ENCODE data around the gene RBM20.

The RBM20 gene

GRCh38 chr10:110755781-110756180, 111.6 kb downstream of the RBM20 start:
- Histone ChIP-seq H3K9ac (ENCODE audit: low read length) (no peak overlapping the region), H3K4me1 (ENCODE audit: low read length) (no peaks in the 10 kb centered on the region), H4K20me1 (ENCODE audit: insufficient read depth, low read length) (no peaks in the 10 kb centered on the region), H3K9me2 (replicated peaks; ENCODE audit: insufficient read depth, low read length) (no peaks in the 10 kb centered on the region), H3K27ac (ENCODE audit: low read length) (no peak overlapping the region), H3K9me3 (replicated peaks; ENCODE audit: insufficient read depth, low read length) (no peaks in the 10 kb centered on the region), H2AFZ (ENCODE audit: low read length) (no peak overlapping the region), H3K79me2 (ENCODE audit: low read length) (no peaks in the 10 kb centered on the region), H3K27me3 (replicated peaks; ENCODE audit: insufficient read depth, low read length) (no peaks in the 10 kb centered on the region), H3K36me3 (replicated peaks; ENCODE audit: insufficient read depth, low read length) (no peaks in the 10 kb centered on the region), H3K4me2 (ENCODE audit: low read depth, low read length) (no peak overlapping the region), H3F3A (ENCODE audit: insufficient read depth, low read length) (no peaks in the 10 kb centered on the region), H3K4me3 (ENCODE audit: low read length) (no peak overlapping the region)
- DNase-seq = no peak
- TF ChIP-seq CTCF (IDR thresholded peaks at IDR 0.05; ENCODE audit: low read length) (no peak), EZH2phosphoT487 (IDR thresholded peaks at IDR 0.05; ENCODE audit: low read length) (no peak), EZH2 (optimal IDR thresholded peaks at IDR 0.05; ENCODE audit: low read depth, low read length) (no peak)

GRCh38 chr10:110756876-110757275, 112.7 kb downstream of the RBM20 start:
- Histone ChIP-seq H3K27me3 (replicated peaks; ENCODE audit: insufficient read depth, low read length) (no peaks in the 10 kb centered on the region), H3K9me3 (replicated peaks; ENCODE audit: insufficient read depth, low read length) (no peaks in the 10 kb centered on the region), H3K4me1 (ENCODE audit: low read length) (no peaks in the 10 kb centered on the region), H3K27ac (ENCODE audit: low read length) (no peak overlapping the region), H3K4me2 (ENCODE audit: low read depth, low read length) (no peak overlapping the region), H3K36me3 (replicated peaks; ENCODE audit: insufficient read depth, low read length) (no peaks in the 10 kb centered on the region), H4K20me1 (ENCODE audit: insufficient read depth, low read length) (no peaks in the 10 kb centered on the region), H3K9ac (ENCODE audit: low read length) (no peak overlapping the region), H3K4me3 (ENCODE audit: low read length) (no peak overlapping the region), H3K79me2 (ENCODE audit: low read length) (no peaks in the 10 kb centered on the region), H3F3A (ENCODE audit: insufficient read depth, low read length) (no peaks in the 10 kb centered on the region), H3K9me2 (replicated peaks; ENCODE audit: insufficient read depth, low read length) (no peaks in the 10 kb centered on the region), H2AFZ (ENCODE audit: low read length) (no peak overlapping the region)
- TF ChIP-seq EZH2 (optimal IDR thresholded peaks at IDR 0.05; ENCODE audit: low read depth, low read length) (no peak), EZH2phosphoT487 (IDR thresholded peaks at IDR 0.05; ENCODE audit: low read length) (no peak), CTCF (IDR thresholded peaks at IDR 0.05; ENCODE audit: low read length) (no peak)
- DNase-seq = no peak

GRCh38 chr10:110757586-110757985, 113.5 kb downstream of the RBM20 start:
- no peak for DNase-seq
- H3K9me3 ChIP-seq (replicated peaks; ENCODE audit: insufficient read depth, low read length) = no peaks in the 10 kb centered on the region
- H3K27ac ChIP-seq (ENCODE audit: low read length) = no peak overlapping the region
- H2AFZ ChIP-seq (ENCODE audit: low read length) = no peak overlapping the region
- no peaks in the 10 kb centered on the region for H3K9me2 ChIP-seq (replicated peaks; ENCODE audit: insufficient read depth, low read length)
- H3K79me2 ChIP-seq (ENCODE audit: low read length) = no peaks in the 10 kb centered on the region
- no peaks in the 10 kb centered on the region for H4K20me1 ChIP-seq (ENCODE audit: insufficient read depth, low read length)
- H3K36me3 ChIP-seq (replicated peaks; ENCODE audit: insufficient read depth, low read length) = no peaks in the 10 kb centered on the region
- H3K4me1 ChIP-seq (ENCODE audit: low read length) = no peaks in the 10 kb centered on the region
- TF ChIP-seq CTCF (IDR thresholded peaks at IDR 0.05; ENCODE audit: low read length) (no peak), EZH2 (optimal IDR thresholded peaks at IDR 0.05; ENCODE audit: low read depth, low read length) (no peak), EZH2phosphoT487 (IDR thresholded peaks at IDR 0.05; ENCODE audit: low read length) (no peak)
- H3F3A ChIP-seq (ENCODE audit: insufficient read depth, low read length) = no peaks in the 10 kb centered on the region
- H3K27me3 ChIP-seq (replicated peaks; ENCODE audit: insufficient read depth, low read length) = peaks cover 5% of the 10 kb centered on the region; the same call in 1 of the 2 replicates
- no peak overlapping the region for H3K4me3 ChIP-seq (ENCODE audit: low read length)
- no peak overlapping the region for H3K9ac ChIP-seq (ENCODE audit: low read length)
- no peak overlapping the region for H3K4me2 ChIP-seq (ENCODE audit: low read depth, low read length)

Data from MM.1S (cell line).